GM13977 (cell line): ENCODE measurements around the gene OPALIN.
"Not testable (repeated sequence)": the region's sequence is repeated elsewhere in the genome, so short reads cannot be mapped to it uniquely, and the experiment has no call there.

Experiments used
- DNase-seq: peaks from one replicate; pipeline ENCODE4 v3.0.0; 2012; ENCODE audit warnings: low spot score
- CTCF ChIP-seq: IDR thresholded peaks from 2 replicates; pipeline ENCODE4 v1.5.1; 2012; ENCODE audit warnings: mild to moderate bottlenecking, control low read depth; ENCODE audit not compliant: insufficient read depth; ENCODE audit errors: extremely low read depth, missing control alignments
- in situ Hi-C: fragments of 300-500 bp; cut with MboI; formaldehyde crosslinking; loops from one replicate; pipeline ENCODE4 v1.12.0; 2022; ENCODE audit warnings: low sequenced_read_pairs, low pct_unique_long_range_greater_than_20kb, mixed read lengths, inconsistent platforms; ENCODE audit not compliant: unreplicated experiment

OPALIN gene

DNA sequence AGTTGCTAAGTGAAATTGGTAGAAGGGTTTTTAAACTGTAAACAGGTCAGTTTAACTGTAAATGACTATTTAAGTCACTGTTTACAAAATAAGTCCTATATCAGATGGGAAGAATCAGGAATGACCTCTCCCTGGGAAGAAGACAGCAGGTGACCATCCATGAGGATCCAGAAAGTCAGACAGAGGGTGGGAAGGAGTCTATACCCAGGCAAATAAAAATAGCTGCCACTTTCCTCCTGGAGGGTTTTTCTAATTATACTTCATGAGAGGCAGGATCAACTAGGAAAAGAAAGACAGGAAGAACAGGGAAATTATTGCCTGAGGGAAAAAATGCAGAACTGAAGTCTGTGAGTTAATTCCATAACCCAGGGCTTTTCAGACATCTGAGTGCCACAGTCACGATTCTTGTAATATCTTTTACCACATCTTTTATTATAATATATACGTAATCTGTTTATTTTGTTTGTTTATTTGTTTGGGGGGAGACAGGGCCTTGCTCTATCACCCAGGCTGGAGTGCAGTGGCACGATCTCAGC is 47.6 kb downstream of the OPALIN start:
- in situ Hi-C loops: no loop called here
- no peak for DNase-seq
- no peak for TF ChIP-seq CTCF

- no peak for DNase-seq
- TF ChIP-seq CTCF: no peak
- in situ Hi-C loops: no loop called here
Measured at GRCh38 chr10:96310321-96310669, 48.5 kb downstream of the OPALIN start.

DNA sequence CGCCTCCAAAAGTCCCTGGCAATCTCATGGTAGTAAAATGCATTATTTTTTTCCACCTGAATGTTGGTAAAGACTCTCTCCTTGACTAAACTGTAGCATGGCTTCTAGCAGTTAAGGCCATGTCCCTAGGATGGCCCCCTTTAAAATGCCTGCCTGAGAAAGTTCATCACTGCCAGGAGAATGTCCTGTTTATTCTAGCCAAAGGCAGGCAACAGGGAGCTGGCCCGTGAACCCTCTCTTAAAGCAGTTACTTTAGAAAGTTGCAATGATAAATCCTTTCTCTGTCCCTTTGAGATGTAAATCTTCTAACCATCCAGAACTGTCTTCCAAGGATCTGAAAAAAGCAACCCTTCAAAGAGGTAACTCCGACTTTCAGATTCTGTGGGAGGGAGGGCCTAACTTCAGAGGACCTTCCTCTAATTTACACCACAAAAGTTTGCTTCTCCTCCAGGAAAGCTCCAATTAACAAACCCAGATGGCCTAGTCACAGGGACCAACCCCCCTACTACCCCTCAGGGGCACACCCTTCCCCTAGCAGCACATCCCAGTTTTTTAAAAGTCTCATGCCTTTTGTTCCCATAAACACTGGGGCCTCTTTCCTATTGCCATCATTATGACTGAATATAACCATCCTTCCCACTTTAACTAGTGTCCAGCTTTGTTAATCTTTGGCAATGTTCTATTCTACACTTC is 49.0 kb downstream of the OPALIN start:
- no peak for TF ChIP-seq CTCF
- in situ Hi-C loops: no loop called here
- DNase-seq: no peak

DNA sequence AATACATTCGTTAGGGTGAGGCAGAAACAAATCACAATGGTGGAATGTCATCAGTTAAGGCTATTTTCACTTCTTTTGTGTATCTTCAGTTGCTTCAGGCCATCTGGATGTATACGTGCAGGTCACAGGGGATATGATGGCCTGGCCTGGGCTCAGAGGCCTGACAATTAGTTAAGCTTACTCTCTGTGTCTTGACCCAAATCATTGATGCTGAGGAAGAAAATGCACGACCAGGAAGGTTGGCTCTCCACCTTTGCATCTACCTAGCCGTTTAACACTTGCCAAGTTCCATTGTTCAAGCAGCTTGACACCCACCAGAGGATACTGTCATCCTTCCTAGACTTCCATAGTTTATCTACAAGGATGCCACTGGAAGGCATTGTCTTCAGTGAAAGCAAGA is 49.9 kb downstream of the OPALIN start:
- DNase-seq, in situ Hi-C loops: not testable (repeated sequence)

DNA sequence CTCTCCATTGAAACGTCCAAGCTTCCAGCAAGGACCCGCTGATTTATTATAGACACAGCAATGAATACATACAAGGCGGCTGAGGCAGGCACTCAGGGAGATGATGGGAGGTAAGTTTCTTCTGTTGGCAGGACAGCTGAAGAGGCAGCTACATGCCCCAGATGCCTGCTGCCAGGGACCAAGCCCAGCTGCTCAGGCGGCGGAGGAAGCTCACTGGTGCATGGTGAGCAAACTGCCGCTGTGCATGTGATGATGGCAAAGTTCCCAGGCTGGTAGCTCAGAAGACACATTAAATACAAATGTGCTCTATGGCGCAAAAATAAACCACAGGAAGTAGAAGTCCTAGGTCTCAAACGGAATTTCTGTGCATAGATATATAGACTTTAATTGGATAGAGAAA is 52.3 kb downstream of the OPALIN start:
- in situ Hi-C loops: no loop called here

GRCh38 chr10:96305019-96305418 is 53.8 kb downstream of the OPALIN start:
- TF ChIP-seq CTCF: no peak
- in situ Hi-C loops: no loop called here
- no peak for DNase-seq

More for the DNA sequence above, 52.3 kb downstream of the OPALIN start:
- no peak for DNase-seq
- no peak for TF ChIP-seq CTCF

- in situ Hi-C loops: no loop called here
- no peak for DNase-seq
- no peak for TF ChIP-seq CTCF
Measured at GRCh38 chr10:96304230-96304629, 54.6 kb downstream of the OPALIN start, which contains the start of gene DNTT. TSS of gene DNTT (plus strand) at chr10:96304434. CDS start at chr10:96304498, 64 bp downstream.
